ENCODE results near the gene RPL13A. TPM values are rescaled to one million over a fixed set of nuclear protein-coding genes. Genes with fewer than 3 reads are reported as not detected.

The RPL13A gene
- polyA plus RNA-seq, 3 donors: 655 to 1,621 (median 663) TPM

- H3K4me1 ChIP-seq (ENCODE audit: control insufficient read depth in 1 of 2, insufficient read depth in 2 of 2, low read length in 2 of 2): peaks cover 39 to 53% of the 10 kb centered on the region in 2 donors
- H4K20me1 ChIP-seq (ENCODE audit: insufficient read depth, low read length): no peaks in the 10 kb centered on the region
- H3K4me2 ChIP-seq (replicated peaks; ENCODE audit: extremely low read depth, low read length, poor library complexity, severe bottlenecking): no peak overlapping the region
- no peaks in the 10 kb centered on the region for H3K9me3 ChIP-seq (replicated peaks in 1 of 2; ENCODE audit: control insufficient read depth in 1 of 2, insufficient read depth in 1 of 2, low read length in 2 of 2)
- Mint-ChIP-seq H3K36me3 (peaks cover 40 to 50% of the 10 kb centered on the region in 2 donors), H3K27me3 (ENCODE audit: low read depth in 3 of 3) (no peaks in the 10 kb centered on the region), H3K4me3 (no peak overlapping the region), H3K27ac (no peak overlapping the region), H3K9me3 (peaks cover 0 to 2% (median 0%) of the 10 kb centered on the region in 7 donors), H3K4me1 (peaks cover 56% of the 10 kb centered on the region)
- no peaks in the 10 kb centered on the region for H3K27me3 ChIP-seq (ENCODE audit: control insufficient read depth in 2 of 2, insufficient read depth in 2 of 2, low read length in 2 of 2)
- H2AFZ ChIP-seq (ENCODE audit: insufficient read depth, low read depth, low read length, poor library complexity, severe bottlenecking): no peak overlapping the region
- 92% methylated on average over 5 of the region's 6 CpGs for WGBS (ENCODE audit: insufficient coverage)
- intact Hi-C loops (cut with micrococcal nuclease): no loop called here
- H3K4me3 ChIP-seq (replicated peaks in 1 of 3; ENCODE audit: low read depth in 2 of 3, low read length in 3 of 3): no peak overlapping the region
- no peak overlapping the region for H3K27ac ChIP-seq (ENCODE audit: low read depth in 1 of 2, low read length in 2 of 2)
- H3K9ac ChIP-seq (ENCODE audit: insufficient read depth, low read length, poor library complexity, severe bottlenecking): no peak overlapping the region
- peaks cover 24 to 33% of the 10 kb centered on the region in 2 donors for H3K36me3 ChIP-seq (replicated peaks in 1 of 2; ENCODE audit: control insufficient read depth in 1 of 2, insufficient read depth in 2 of 2, low read length in 2 of 2)
- H3K79me2 ChIP-seq (ENCODE audit: insufficient read depth, low read length): peaks cover 21% of the 10 kb centered on the region
- DNase-seq: no peak
- no peak for TF ChIP-seq CTCF (IDR thresholded peaks at IDR 0.05)
Observed at GRCh38 chr19:49448432-49448786, 39.0 kb upstream of the RPL13A start.

- peaks cover 35% of the 10 kb centered on the region for H3K79me2 ChIP-seq (ENCODE audit: insufficient read depth, low read length)
- Mint-ChIP-seq H3K9me3 (peaks cover 0 to 2% (median 0%) of the 10 kb centered on the region in 7 donors), H3K4me1 (peaks cover 50% of the 10 kb centered on the region), H3K36me3 (peaks cover 40 to 50% of the 10 kb centered on the region in 2 donors), H3K27ac (peak overlapping the region in 5 of 7 donors; percentile 42 to 99 (median 66)), H3K4me3 (no peak overlapping the region), H3K27me3 (ENCODE audit: low read depth in 3 of 3) (peaks cover 0 to 3% (median 0%) of the 10 kb centered on the region in 3 donors)
- H3K4me3 ChIP-seq (replicated peaks in 1 of 3; ENCODE audit: low read depth in 2 of 3, low read length in 3 of 3): peak overlapping the region in 1 of 3 experiments; percentile 98
- H3K9ac ChIP-seq (ENCODE audit: insufficient read depth, low read length, poor library complexity, severe bottlenecking): no peak overlapping the region
- no peak for DNase-seq
- H3K9me3 ChIP-seq (replicated peaks in 1 of 2; ENCODE audit: control insufficient read depth in 1 of 2, insufficient read depth in 1 of 2, low read length in 2 of 2): no peaks in the 10 kb centered on the region
- no peak overlapping the region for H2AFZ ChIP-seq (ENCODE audit: insufficient read depth, low read depth, low read length, poor library complexity, severe bottlenecking)
- H4K20me1 ChIP-seq (ENCODE audit: insufficient read depth, low read length): no peaks in the 10 kb centered on the region
- TF ChIP-seq CTCF (IDR thresholded peaks at IDR 0.05): no peak
- H3K4me1 ChIP-seq (ENCODE audit: control insufficient read depth in 1 of 2, insufficient read depth in 2 of 2, low read length in 2 of 2): peaks cover 35 to 46% of the 10 kb centered on the region in 2 donors
- WGBS (ENCODE audit: insufficient coverage): 71% methylated on average over 4 of the region's 7 CpGs
- H3K27me3 ChIP-seq (ENCODE audit: control insufficient read depth in 2 of 2, insufficient read depth in 2 of 2, low read length in 2 of 2): no peaks in the 10 kb centered on the region
- H3K4me2 ChIP-seq (replicated peaks; ENCODE audit: extremely low read depth, low read length, poor library complexity, severe bottlenecking): peak overlapping the region; percentile 99
- H3K27ac ChIP-seq (ENCODE audit: low read depth in 1 of 2, low read length in 2 of 2): no peak overlapping the region
- H3K36me3 ChIP-seq (replicated peaks in 1 of 2; ENCODE audit: control insufficient read depth in 1 of 2, insufficient read depth in 2 of 2, low read length in 2 of 2): peaks cover 24 to 33% of the 10 kb centered on the region in 2 donors
- intact Hi-C loops (cut with micrococcal nuclease): loop anchor here (5.0 to 10.0 kb wide), 3 partner anchors 37 to 366 kb away; partner anchors contain the start of genes RPL13A (in 1 of the 2), RPS11 (in 1 of the 2) and SNRNP70 (in 1 of the 2)
Observed at GRCh38 chr19:49450405-49450804, 37.0 kb upstream of the RPL13A start.

All from CD14-positive monocyte (primary cell).